ENCODE results near the gene C2orf92.

DNA sequence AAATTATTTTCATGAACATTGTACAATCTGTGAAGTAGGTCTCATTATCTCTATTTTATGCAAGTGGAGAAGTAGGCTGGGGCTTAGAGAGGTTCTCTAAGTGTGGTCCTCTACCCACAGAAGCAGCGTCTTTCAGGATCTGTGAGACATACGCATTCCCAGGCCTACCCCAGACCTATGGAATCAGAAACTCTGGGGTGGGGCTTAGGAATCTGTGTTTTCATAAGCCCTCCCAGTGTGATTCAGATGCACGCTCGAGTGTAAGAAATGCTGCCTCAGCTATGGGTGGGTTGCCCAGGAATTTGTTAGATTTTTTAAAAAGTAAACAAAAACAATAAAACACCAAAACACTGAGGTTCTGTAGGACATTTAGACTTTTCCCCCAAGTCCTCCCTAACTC lies 29.0 kb downstream of the C2orf92 start:
- TF ChIP-seq, protein P1, sequence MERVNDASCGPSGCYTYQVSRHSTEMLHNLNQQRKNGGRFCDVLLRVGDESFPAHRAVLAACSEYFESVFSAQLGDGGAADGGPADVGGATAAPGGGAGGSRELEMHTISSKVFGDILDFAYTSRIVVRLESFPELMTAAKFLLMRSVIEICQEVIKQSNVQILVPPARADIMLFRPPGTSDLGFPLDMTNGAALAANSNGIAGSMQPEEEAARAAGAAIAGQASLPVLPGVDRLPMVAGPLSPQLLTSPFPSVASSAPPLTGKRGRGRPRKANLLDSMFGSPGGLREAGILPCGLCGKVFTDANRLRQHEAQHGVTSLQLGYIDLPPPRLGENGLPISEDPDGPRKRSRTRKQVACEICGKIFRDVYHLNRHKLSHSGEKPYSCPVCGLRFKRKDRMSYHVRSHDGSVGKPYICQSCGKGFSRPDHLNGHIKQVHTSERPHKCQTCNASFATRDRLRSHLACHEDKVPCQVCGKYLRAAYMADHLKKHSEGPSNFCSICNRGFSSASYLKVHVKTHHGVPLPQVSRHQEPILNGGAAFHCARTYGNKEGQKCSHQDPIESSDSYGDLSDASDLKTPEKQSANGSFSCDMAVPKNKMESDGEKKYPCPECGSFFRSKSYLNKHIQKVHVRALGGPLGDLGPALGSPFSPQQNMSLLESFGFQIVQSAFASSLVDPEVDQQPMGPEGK (CRISPR knock-in tag; IDR thresholded peaks at IDR 0.05; ENCODE audit: borderline replicate concordance) = no peak
- no peak for TF ChIP-seq ZFP3 (CRISPR knock-in tag; IDR thresholded peaks at IDR 0.05)
- no peak for TF ChIP-seq TCF4 (CRISPR knock-in tag; IDR thresholded peaks at IDR 0.05; ENCODE audit: borderline replicate concordance)
- no peak for TF ChIP-seq OSR1 (CRISPR knock-in tag; IDR thresholded peaks at IDR 0.05)
- no peak for TF ChIP-seq ZNF8 (CRISPR knock-in tag; IDR thresholded peaks at IDR 0.05)
- TF ChIP-seq PPARA (CRISPR knock-in tag; IDR thresholded peaks at IDR 0.05; ENCODE audit: borderline replicate concordance) = no peak
- TF ChIP-seq, protein P2, sequence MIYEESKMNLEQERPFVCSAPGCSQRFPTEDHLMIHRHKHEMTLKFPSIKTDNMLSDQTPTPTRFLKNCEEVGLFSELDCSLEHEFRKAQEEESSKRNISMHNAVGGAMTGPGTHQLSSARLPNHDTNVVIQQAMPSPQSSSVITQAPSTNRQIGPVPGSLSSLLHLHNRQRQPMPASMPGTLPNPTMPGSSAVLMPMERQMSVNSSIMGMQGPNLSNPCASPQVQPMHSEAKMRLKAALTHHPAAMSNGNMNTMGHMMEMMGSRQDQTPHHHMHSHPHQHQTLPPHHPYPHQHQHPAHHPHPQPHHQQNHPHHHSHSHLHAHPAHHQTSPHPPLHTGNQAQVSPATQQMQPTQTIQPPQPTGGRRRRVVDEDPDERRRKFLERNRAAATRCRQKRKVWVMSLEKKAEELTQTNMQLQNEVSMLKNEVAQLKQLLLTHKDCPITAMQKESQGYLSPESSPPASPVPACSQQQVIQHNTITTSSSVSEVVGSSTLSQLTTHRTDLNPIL (CRISPR knock-in tag; IDR thresholded peaks at IDR 0.05; ENCODE audit: low read depth) = no peak
- no peak for TF ChIP-seq SNAI2 (CRISPR knock-in tag; IDR thresholded peaks at IDR 0.05)
- TF ChIP-seq, protein P3, sequence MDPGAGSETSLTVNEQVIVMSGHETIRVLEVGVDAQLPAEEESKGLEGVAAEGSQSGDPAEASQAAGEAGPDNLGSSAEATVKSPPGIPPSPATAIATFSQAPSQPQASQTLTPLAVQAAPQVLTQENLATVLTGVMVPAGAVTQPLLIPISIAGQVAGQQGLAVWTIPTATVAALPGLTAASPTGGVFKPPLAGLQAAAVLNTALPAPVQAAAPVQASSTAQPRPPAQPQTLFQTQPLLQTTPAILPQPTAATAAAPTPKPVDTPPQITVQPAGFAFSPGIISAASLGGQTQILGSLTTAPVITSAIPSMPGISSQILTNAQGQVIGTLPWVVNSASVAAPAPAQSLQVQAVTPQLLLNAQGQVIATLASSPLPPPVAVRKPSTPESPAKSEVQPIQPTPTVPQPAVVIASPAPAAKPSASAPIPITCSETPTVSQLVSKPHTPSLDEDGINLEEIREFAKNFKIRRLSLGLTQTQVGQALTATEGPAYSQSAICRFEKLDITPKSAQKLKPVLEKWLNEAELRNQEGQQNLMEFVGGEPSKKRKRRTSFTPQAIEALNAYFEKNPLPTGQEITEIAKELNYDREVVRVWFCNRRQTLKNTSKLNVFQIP (CRISPR knock-in tag; IDR thresholded peaks at IDR 0.05; ENCODE audit: borderline replicate concordance, low read depth) = no peak
- no peak for TF ChIP-seq BACH2 (CRISPR knock-in tag; IDR thresholded peaks at IDR 0.05; ENCODE audit: borderline replicate concordance)
- no peak for TF ChIP-seq RARB (CRISPR knock-in tag; IDR thresholded peaks at IDR 0.05)
- no peak for TF ChIP-seq TOX (CRISPR knock-in tag; IDR thresholded peaks at IDR 0.05; ENCODE audit: borderline replicate concordance)
